GM12878 (cell line): ENCODE measurements around the gene HRNR. TPM values are rescaled to one million over a fixed set of nuclear protein-coding genes. Genes with fewer than 3 reads are reported as not detected.

ENCODE experiments used
- ATAC-seq: fragments of 200-7000 bp; cut with Tn5 transposase; 3 replicates; pipeline ENCODE4 v1.9.1; 2020; ENCODE audit warnings: mild to moderate bottlenecking, moderate library complexity
- BruUV-seq: library from RNA; stranded (reverse); fragments of 400-500 nt; replicated peaks from 2 replicates; lab custom pipeline; 2021; lab: Mats Ljungman, UMichigan
- CTCF ChIA-PET: fragments of 300-600 bp; sonication (Branson Sonifier 250); formaldehyde crosslinking; extraction: SDS; loops from one replicate; lab custom pipeline; 2021; ENCODE audit warnings: inconsistent platforms; lab: Yijun Ruan, JAX
- POLR2A ChIA-PET: fragments of 350-600 bp; formaldehyde crosslinking; extraction: SDS; loops from one replicate; lab custom pipeline; 2021; ENCODE audit warnings: inconsistent platforms; lab: Charles Lee
- RAD21 ChIA-PET: fragments of 300-600 bp; sonication (Branson Sonifier 250); formaldehyde crosslinking; loops from one replicate; lab custom pipeline; 2023; ENCODE audit warnings: antibody characterized with exemption; ENCODE audit not compliant: unreplicated experiment; lab: Charles Lee
- SMC1A ChIA-PET: fragments of 300-600 bp; sonication (Branson Sonifier 250); formaldehyde crosslinking; loops from one replicate; lab custom pipeline; 2023; ENCODE audit not compliant: unreplicated experiment, uncharacterized antibody; lab: Charles Lee
- DNase-seq: peaks from one replicate; pipeline ENCODE4 v3.0.0-alpha.2; 2011; ENCODE audit warnings: low read depth, low spot score
- FAIRE-seq: peaks from 3 replicates; lab custom pipeline; 2011; peaks lifted over from hg19 to GRCh38; lab: Jason Lieb, UNC
- H2AFZ ChIP-seq: 2 replicates; pipeline ENCODE4 v1.6.0; 2011; ENCODE audit warnings: low read depth, low read length, control low read depth; ENCODE audit not compliant: control insufficient read depth
- H3K27ac ChIP-seq: 2 replicates; pipeline ENCODE4 v1.5.1; 2011; ENCODE audit warnings: control low read depth; ENCODE audit not compliant: control insufficient read depth, insufficient read depth
- H3K27me3 ChIP-seq, 2 experiments: replicated peaks in 1 of 2; 2 replicates each; pipeline versions ENCODE4 v1.6.0 to v1.6.1; 2011; ENCODE audit warnings: low read length in 1 of 2; ENCODE audit not compliant: control insufficient read depth in 2 of 2, insufficient read depth in 2 of 2
- H3K36me3 ChIP-seq, 2 experiments: 2 replicates each; pipeline ENCODE4 v1.5.1; 2011; ENCODE audit warnings: low read length in 1 of 2; ENCODE audit not compliant: control insufficient read depth in 2 of 2, insufficient read depth in 2 of 2
- H3K4me1 ChIP-seq: 2 replicates; pipeline ENCODE4 v1.6.1; 2011; ENCODE audit warnings: mild to moderate bottlenecking, low read length, moderate library complexity, mixed read lengths; ENCODE audit not compliant: control insufficient read depth, insufficient read depth
- H3K4me2 ChIP-seq: 2 replicates; pipeline ENCODE4 v1.6.0; 2011; ENCODE audit warnings: control low read depth; ENCODE audit not compliant: control insufficient read depth, insufficient read depth
- H3K4me3 ChIP-seq: fragments of 200-600 bp; sonication (generic); 2 replicates; pipeline ENCODE4 v1.5.1; 2016
- H3K79me2 ChIP-seq: 2 replicates; pipeline ENCODE4 v1.6.0; 2011; ENCODE audit warnings: low read length; ENCODE audit not compliant: control insufficient read depth, insufficient read depth
- H3K9ac ChIP-seq: 2 replicates; pipeline ENCODE4 v1.8.0; 2011; ENCODE audit warnings: low read length, control low read depth, mixed read lengths; ENCODE audit not compliant: control insufficient read depth, insufficient read depth
- H3K9me3 ChIP-seq: replicated peaks from 3 replicates; pipeline ENCODE4 v1.5.1; 2011; ENCODE audit warnings: mild to moderate bottlenecking, low read length; ENCODE audit not compliant: control insufficient read depth, insufficient read depth
- H4K20me1 ChIP-seq: 2 replicates; pipeline ENCODE4 v1.6.0; 2011; ENCODE audit not compliant: control insufficient read depth, insufficient read depth
- BMI1 ChIP-seq: fragments of 450-650 bp; IDR thresholded peaks from 2 replicates; pipeline ENCODE4 v1.6.1; 2016; ENCODE audit warnings: mild to moderate bottlenecking, moderate library complexity, borderline replicate concordance
- CBX5 ChIP-seq: sonication (generic); IDR thresholded peaks from 2 replicates; pipeline ENCODE4 v1.6.1; 2016; ENCODE audit warnings: low read depth, moderate library complexity, mild to moderate bottlenecking, inconsistent platforms
- ESRRA ChIP-seq: IDR thresholded peaks from 2 replicates; pipeline ENCODE4 v1.6.1; 2012; ENCODE audit warnings: mild to moderate bottlenecking, low read length, improper control_type of control experiment
- GABPA ChIP-seq: IDR thresholded peaks from 2 replicates; pipeline ENCODE4 v1.6.1; 2014; ENCODE audit warnings: antibody characterized with exemption, low read depth, mild to moderate bottlenecking, inconsistent platforms
- KLF5 ChIP-seq: fragments of 450-650 bp; IDR thresholded peaks from 2 replicates; pipeline ENCODE4 v1.6.1; 2014; ENCODE audit warnings: mild to moderate bottlenecking; ENCODE audit not compliant: partially characterized antibody
- WGBS: methylation state at CpG from one replicate; pipeline ENCODE4 v1.1.6; 2016; ENCODE audit warnings: low lambda C conversion rate; ENCODE audit not compliant: insufficient replicate concordance, insufficient coverage; ENCODE audit errors: missing lambda C conversion rate; 5-methylcytosine and 5-hydroxymethylcytosine counted together
- in situ Hi-C: fragments of 300-500 bp; cut with MboI; formaldehyde crosslinking; loops from 9 replicates; pipeline ENCODE4 v1.14.3; 2018; ENCODE audit warnings: mixed read lengths
- intact Hi-C: fragments of 100-400 bp; cut with micrococcal nuclease; formaldehyde crosslinking; loops from one replicate; pipeline ENCODE4 v1.14.2; 2022; ENCODE audit not compliant: unreplicated experiment
- polyA plus RNA-seq, 11 experiments: library from polyadenylated mRNA; depleted of rRNA in 4 of 11; unstranded in 6 of 11; stranded (reverse) in 5 of 11; fragments of >200 nt; fragmentation: Nextera tagmentation in 4 of 11; fragmentation: Illumina TruSeq in 1 of 11; extraction: Ambion mirVana in 4 of 11; extraction: Trizol in 1 of 11; gene quantifications; 1 replicate in 1 of 11; 2 replicates in 10 of 11; pipeline versions ENCODE4 v1.2.1 to v1.2.3, GENCODE V29; 2011 to 2016; ENCODE audit warnings: inconsistent platforms in 2 of 11, missing spikeins in 2 of 11, low read depth in 1 of 11
- total RNA-seq, 4 experiments: library from RNA; depleted of rRNA in 3 of 4; stranded (reverse); fragments of >200 nt in 3 of 4; fragmentation: Illumina TruSeq in 1 of 4; extraction: Trizol in 1 of 4; gene quantifications; 2 replicates each; pipeline versions ENCODE4 v1.2.1 to v1.2.3, GENCODE V29; 2013 to 2021
- TF ChIP-seq, protein P1 (sequence below): fragments of 450-650 bp; IDR thresholded peaks from 2 replicates; pipeline ENCODE4 v1.6.1; 2017; ENCODE audit warnings: antibody characterized with exemption, mild to moderate bottlenecking, moderate library complexity
- TF ChIP-seq, protein P2 (sequence below): IDR thresholded peaks from 2 replicates; pipeline ENCODE4 v1.6.1; 2012; ENCODE audit warnings: low read depth, low read length, improper control_type of control experiment

Gene HRNR
- total and polyA plus RNA-seq, 10 of the 15 experiments (the other 5 are each of a cell fraction or from before 2014, with no cell fraction given): not detected

DNA sequence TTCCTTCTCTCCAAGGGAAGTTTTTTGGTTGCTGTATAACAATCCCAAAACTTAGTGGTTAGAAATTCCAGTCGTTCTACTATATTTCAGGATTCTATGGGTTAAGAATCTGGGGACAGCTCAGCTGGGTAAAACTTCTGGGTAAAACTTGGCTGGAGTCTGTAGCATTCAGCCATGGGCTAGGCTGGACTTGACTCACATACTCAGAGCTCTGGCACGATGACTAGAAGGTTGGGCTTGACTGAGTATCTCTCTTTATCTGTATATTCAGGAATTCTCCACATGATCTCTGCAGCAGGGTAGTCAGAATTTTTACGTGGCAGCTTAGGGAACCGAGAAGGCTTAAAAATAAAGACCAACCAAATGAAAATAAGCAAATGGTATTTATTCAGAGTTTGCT is 28.2 kb upstream of the HRNR start:
- intact Hi-C loops (no loop called here), in situ Hi-C loops (no loop called here)
- Histone ChIP-seq H3K4me1 (no peaks in the 10 kb centered on the region), H3K27me3 (no peaks in the 10 kb centered on the region; a peak in 1 of 4 replicates), H3K27ac (no peak overlapping the region), H3K79me2 (no peaks in the 10 kb centered on the region), H3K36me3 (no peaks in the 10 kb centered on the region), H3K4me3 (no peak overlapping the region), H3K9ac (no peak overlapping the region), H4K20me1 (no peaks in the 10 kb centered on the region), H3K9me3 (no peaks in the 10 kb centered on the region), H2AFZ (no peak overlapping the region), H3K4me2 (no peak overlapping the region)
- WGBS: 4% methylated on average over 4 of the region's 4 CpGs
- RAD21 ChIA-PET: no interaction called here
- no peak for DNase-seq
- POLR2A ChIA-PET: no interaction called here
- TF ChIP-seq GABPA (no peak), CBX5 (no peak), BMI1 (no peak), KLF5 (no peak), ESRRA (no peak)
- TF ChIP-seq, protein P1, sequence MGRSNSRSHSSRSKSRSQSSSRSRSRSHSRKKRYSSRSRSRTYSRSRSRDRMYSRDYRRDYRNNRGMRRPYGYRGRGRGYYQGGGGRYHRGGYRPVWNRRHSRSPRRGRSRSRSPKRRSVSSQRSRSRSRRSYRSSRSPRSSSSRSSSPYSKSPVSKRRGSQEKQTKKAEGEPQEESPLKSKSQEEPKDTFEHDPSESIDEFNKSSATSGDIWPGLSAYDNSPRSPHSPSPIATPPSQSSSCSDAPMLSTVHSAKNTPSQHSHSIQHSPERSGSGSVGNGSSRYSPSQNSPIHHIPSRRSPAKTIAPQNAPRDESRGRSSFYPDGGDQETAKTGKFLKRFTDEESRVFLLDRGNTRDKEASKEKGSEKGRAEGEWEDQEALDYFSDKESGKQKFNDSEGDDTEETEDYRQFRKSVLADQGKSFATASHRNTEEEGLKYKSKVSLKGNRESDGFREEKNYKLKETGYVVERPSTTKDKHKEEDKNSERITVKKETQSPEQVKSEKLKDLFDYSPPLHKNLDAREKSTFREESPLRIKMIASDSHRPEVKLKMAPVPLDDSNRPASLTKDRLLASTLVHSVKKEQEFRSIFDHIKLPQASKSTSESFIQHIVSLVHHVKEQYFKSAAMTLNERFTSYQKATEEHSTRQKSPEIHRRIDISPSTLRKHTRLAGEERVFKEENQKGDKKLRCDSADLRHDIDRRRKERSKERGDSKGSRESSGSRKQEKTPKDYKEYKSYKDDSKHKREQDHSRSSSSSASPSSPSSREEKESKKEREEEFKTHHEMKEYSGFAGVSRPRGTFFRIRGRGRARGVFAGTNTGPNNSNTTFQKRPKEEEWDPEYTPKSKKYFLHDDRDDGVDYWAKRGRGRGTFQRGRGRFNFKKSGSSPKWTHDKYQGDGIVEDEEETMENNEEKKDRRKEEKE: no peak
- TF ChIP-seq, protein P2, sequence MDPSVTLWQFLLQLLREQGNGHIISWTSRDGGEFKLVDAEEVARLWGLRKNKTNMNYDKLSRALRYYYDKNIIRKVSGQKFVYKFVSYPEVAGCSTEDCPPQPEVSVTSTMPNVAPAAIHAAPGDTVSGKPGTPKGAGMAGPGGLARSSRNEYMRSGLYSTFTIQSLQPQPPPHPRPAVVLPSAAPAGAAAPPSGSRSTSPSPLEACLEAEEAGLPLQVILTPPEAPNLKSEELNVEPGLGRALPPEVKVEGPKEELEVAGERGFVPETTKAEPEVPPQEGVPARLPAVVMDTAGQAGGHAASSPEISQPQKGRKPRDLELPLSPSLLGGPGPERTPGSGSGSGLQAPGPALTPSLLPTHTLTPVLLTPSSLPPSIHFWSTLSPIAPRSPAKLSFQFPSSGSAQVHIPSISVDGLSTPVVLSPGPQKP: no peak
- CTCF ChIA-PET: no interaction called here
- no TSS peak for BruUV-seq
- FAIRE-seq: no peak
- ATAC-seq: no peak
- SMC1A ChIA-PET: interaction anchor here (0.7 kb wide), 1 partner anchor 11 kb away, joined by 3 read pairs; no protein-coding TSS in a partner anchor
